H9 (cell line): Measurements from ENCODE around the gene LRIG3. TPM values are rescaled to one million over a fixed set of nuclear protein-coding genes. Genes with fewer than 3 reads are reported as not detected.

Experiments
- DNase-seq: peaks from one replicate; pipeline ENCODE4 v3.0.0-alpha.2; 2017
- H2AFZ ChIP-seq: one replicate; pipeline ENCODE4 v1.6.1; 2013; ENCODE audit warnings: mild to moderate bottlenecking, low read length, control low read depth, moderate library complexity
- H2AK5ac ChIP-seq: 2 replicates; pipeline ENCODE4 v1.6.1; 2013; ENCODE audit warnings: low read length, control low read depth, mixed read lengths; ENCODE audit not compliant: insufficient read length
- H2BK120ac ChIP-seq: one replicate; pipeline ENCODE4 v1.6.1; 2013; ENCODE audit warnings: low read depth, mild to moderate bottlenecking, low read length, control low read depth, inconsistent platforms; ENCODE audit not compliant: poor library complexity, severe bottlenecking
- H2BK12ac ChIP-seq: 2 replicates; pipeline ENCODE4 v1.6.1; 2013; ENCODE audit warnings: low read length, control low read depth, mixed read lengths, low read depth; ENCODE audit not compliant: insufficient read length
- H2BK15ac ChIP-seq: 2 replicates; pipeline ENCODE4 v1.6.1; 2013; ENCODE audit warnings: low read depth, low read length, control low read depth
- H2BK20ac ChIP-seq: one replicate; pipeline ENCODE4 v1.6.1; 2013; ENCODE audit warnings: low read depth, mild to moderate bottlenecking, low read length, control low read depth, inconsistent platforms; ENCODE audit not compliant: poor library complexity, severe bottlenecking
- H2BK5ac ChIP-seq: 2 replicates; pipeline ENCODE4 v1.6.1; 2013; ENCODE audit warnings: low read length, control low read depth, mixed read lengths; ENCODE audit not compliant: insufficient read length
- H3K14ac ChIP-seq: 2 replicates; pipeline ENCODE4 v1.6.1; 2013; ENCODE audit warnings: low read length, control low read depth; ENCODE audit not compliant: insufficient read depth
- H3K18ac ChIP-seq: 2 replicates; pipeline ENCODE4 v1.6.1; 2013; ENCODE audit warnings: low read depth, mild to moderate bottlenecking, mixed read lengths, low read length, control low read depth; ENCODE audit not compliant: insufficient read length
- H3K23ac ChIP-seq: 2 replicates; pipeline ENCODE4 v1.6.1; 2013; ENCODE audit warnings: low read length, control low read depth, mixed read lengths, low read depth; ENCODE audit not compliant: insufficient read length
- H3K23me2 ChIP-seq: 2 replicates; pipeline ENCODE4 v1.6.1; 2013; ENCODE audit warnings: low read depth, mild to moderate bottlenecking, mixed read lengths, low read length, control low read depth; ENCODE audit not compliant: insufficient read length, poor library complexity, severe bottlenecking
- H3K27ac ChIP-seq: 2 replicates; pipeline ENCODE4 v1.5.1; 2013; ENCODE audit warnings: low read length, control low read depth, mixed read lengths, low read depth; ENCODE audit not compliant: insufficient read length
- H3K27me3 ChIP-seq: 2 replicates; pipeline ENCODE4 v1.6.1; 2013; ENCODE audit warnings: low read length, control low read depth, inconsistent platforms; ENCODE audit not compliant: insufficient read depth
- H3K4ac ChIP-seq: 2 replicates; pipeline ENCODE4 v1.6.1; 2013; ENCODE audit warnings: low read depth, mild to moderate bottlenecking, control low read depth, inconsistent platforms, low read length, moderate library complexity
- H3K4me1 ChIP-seq: 2 replicates; pipeline ENCODE4 v1.6.1; 2013; ENCODE audit warnings: low read length, control low read depth, inconsistent platforms; ENCODE audit not compliant: insufficient read depth
- H3K4me2 ChIP-seq: 2 replicates; pipeline ENCODE4 v1.6.1; 2013; ENCODE audit warnings: low read length, control low read depth, mixed read lengths; ENCODE audit not compliant: insufficient read length, insufficient read depth
- H3K56ac ChIP-seq: 2 replicates; pipeline ENCODE4 v1.6.1; 2013; ENCODE audit warnings: low read depth, mild to moderate bottlenecking, mixed read lengths, low read length, control low read depth; ENCODE audit not compliant: insufficient read length
- H3K79me1 ChIP-seq: 2 replicates; pipeline ENCODE4 v1.6.1; 2013; ENCODE audit warnings: low read depth, mild to moderate bottlenecking, moderate library complexity, low read length, control low read depth, inconsistent platforms; ENCODE audit not compliant: insufficient read depth, poor library complexity, severe bottlenecking
- H3K79me2 ChIP-seq: 2 replicates; pipeline ENCODE4 v1.6.1; 2013; ENCODE audit warnings: low read length, control low read depth, inconsistent platforms; ENCODE audit not compliant: insufficient read depth
- H3K9ac ChIP-seq: 2 replicates; pipeline ENCODE4 v1.6.1; 2013; ENCODE audit warnings: low read length, control low read depth, mixed read lengths; ENCODE audit not compliant: insufficient read length; ENCODE audit errors: extremely low read depth
- H3K9me3 ChIP-seq: one replicate; pipeline ENCODE4 v1.6.1; 2013; ENCODE audit warnings: low read depth, low read length, inconsistent platforms; ENCODE audit not compliant: control insufficient read depth
- H3T11ph ChIP-seq: one replicate; pipeline ENCODE4 v1.6.1; 2013; ENCODE audit warnings: mild to moderate bottlenecking, low read length, control low read depth, inconsistent platforms
- H4K20me1 ChIP-seq: one replicate; pipeline ENCODE4 v1.6.1; 2013; ENCODE audit not compliant: control insufficient read depth, insufficient read length, insufficient read depth
- H4K5ac ChIP-seq: 2 replicates; pipeline ENCODE4 v1.6.1; 2013; ENCODE audit warnings: low read depth, mild to moderate bottlenecking, mixed read lengths, low read length, control low read depth; ENCODE audit not compliant: insufficient read length
- H4K8ac ChIP-seq: replicated peaks from 2 replicates; pipeline ENCODE4 v1.6.1; 2013; ENCODE audit warnings: low read length, control low read depth, mixed read lengths, low read depth; ENCODE audit not compliant: insufficient read length
- H4K91ac ChIP-seq: 2 replicates; pipeline ENCODE4 v1.6.1; 2013; ENCODE audit warnings: low read depth, mild to moderate bottlenecking, moderate library complexity, mixed read lengths, low read length, control low read depth; ENCODE audit not compliant: insufficient read length
- H3K27ac Mint-ChIP-seq, 3 experiments: 2 replicates in 2 of 3; 3 replicates in 1 of 3; pipeline ENCODE4 v1.8.0; 2020 to 2021; ENCODE audit warnings: mixed read lengths in 3 of 3, mild to moderate bottlenecking in 1 of 3, moderate library complexity in 1 of 3
- H3K27me3 Mint-ChIP-seq: 2 replicates; pipeline ENCODE4 v1.8.0; 2021; ENCODE audit warnings: low read depth, mild to moderate bottlenecking, moderate library complexity, mixed read lengths
- H3K36me3 Mint-ChIP-seq, 3 experiments: 2 replicates in 2 of 3; 3 replicates in 1 of 3; pipeline ENCODE4 v1.8.0; 2020 to 2021; ENCODE audit warnings: low read depth in 3 of 3, mixed read lengths in 3 of 3; ENCODE audit not compliant: insufficient read depth in 1 of 3
- H3K4me1 Mint-ChIP-seq, 2 experiments: 2 replicates each; pipeline ENCODE4 v1.8.0; 2020; ENCODE audit warnings: mixed read lengths in 2 of 2
- H3K4me3 Mint-ChIP-seq, 2 experiments: 2 replicates in 1 of 2; 3 replicates in 1 of 2; pipeline ENCODE4 v1.8.0; 2020 to 2021; ENCODE audit warnings: mild to moderate bottlenecking in 2 of 2, mixed read lengths in 2 of 2, moderate library complexity in 1 of 2
- H3K9me3 Mint-ChIP-seq, 2 experiments: 2 replicates in 1 of 2; 3 replicates in 1 of 2; pipeline ENCODE4 v1.8.0; 2020; ENCODE audit warnings: mild to moderate bottlenecking in 2 of 2, mixed read lengths in 2 of 2, moderate library complexity in 1 of 2
- WGBS: extraction: QIAGEN DNeasy Blood & Tissue Kit; methylation state at CpG from one replicate; pipeline ENCODE4 v1.1.7; 2013; ENCODE audit warnings: missing lambda C conversion rate, low lambda C conversion rate, mixed read lengths; ENCODE audit not compliant: insufficient read length; ENCODE audit errors: extremely low coverage; 5-methylcytosine and 5-hydroxymethylcytosine counted together
- total RNA-seq: library from RNA; stranded (reverse); gene quantifications from 2 replicates; pipeline ENCODE4 v1.2.1, GENCODE V29; 2021
- TF ChIP-seq, protein P1 (sequence below): fragments of 200-600 bp; sonication (generic); conservative IDR thresholded peaks from 3 replicates; pipeline ENCODE4 v1.8.0; 2021; ENCODE audit warnings: antibody characterized with exemption, mild to moderate bottlenecking

LRIG3 gene
- total RNA-seq, 1 experiment from 2014 or later = 10.9 TPM

GRCh38 chr12:58914457-58914856 lies 5.8 kb downstream of the LRIG3 start:
- Histone ChIP-seq H3K27me3 (peaks cover 2% of the 10 kb centered on the region; the same call in 1 of the 2 replicates), H3K18ac (no peak overlapping the region), H3K4ac (no peak overlapping the region), H2AK5ac (no peak overlapping the region), H3K23me2 (peaks cover 5% of the 10 kb centered on the region), H4K20me1 (no peaks in the 10 kb centered on the region), H3K9me3 (no peaks in the 10 kb centered on the region), H3K56ac (no peak overlapping the region), H4K8ac (no peak overlapping the region), H3K9ac (no peak overlapping the region), H2AFZ (no peak overlapping the region), H2BK5ac (no peak overlapping the region), H3K23ac (no peak overlapping the region), H3K27ac (no peak overlapping the region), H4K91ac (no peak overlapping the region), H2BK15ac (no peak overlapping the region), H2BK12ac (no peak overlapping the region), H2BK120ac (no peak overlapping the region), H3K4me1 (peaks cover 2% of the 10 kb centered on the region; the same call in 1 of the 2 replicates), H3K79me2 (no peaks in the 10 kb centered on the region), H3K14ac (no peak overlapping the region), H3T11ph (no peak overlapping the region), H3K4me2 (no peak overlapping the region), H2BK20ac (no peak overlapping the region), H3K79me1 (no peaks in the 10 kb centered on the region), H4K5ac (no peak overlapping the region)
- Mint-ChIP-seq H3K4me1 (peaks cover 51 to 62% of the 10 kb centered on the region in 2 experiments), H3K27ac (no peak overlapping the region), H3K27me3 (peaks cover 9% of the 10 kb centered on the region), H3K36me3 (peaks cover 16 to 22% (median 19%) of the 10 kb centered on the region in 3 experiments), H3K4me3 (no peak overlapping the region), H3K9me3 (no peaks in the 10 kb centered on the region)
- TF ChIP-seq, protein P1, sequence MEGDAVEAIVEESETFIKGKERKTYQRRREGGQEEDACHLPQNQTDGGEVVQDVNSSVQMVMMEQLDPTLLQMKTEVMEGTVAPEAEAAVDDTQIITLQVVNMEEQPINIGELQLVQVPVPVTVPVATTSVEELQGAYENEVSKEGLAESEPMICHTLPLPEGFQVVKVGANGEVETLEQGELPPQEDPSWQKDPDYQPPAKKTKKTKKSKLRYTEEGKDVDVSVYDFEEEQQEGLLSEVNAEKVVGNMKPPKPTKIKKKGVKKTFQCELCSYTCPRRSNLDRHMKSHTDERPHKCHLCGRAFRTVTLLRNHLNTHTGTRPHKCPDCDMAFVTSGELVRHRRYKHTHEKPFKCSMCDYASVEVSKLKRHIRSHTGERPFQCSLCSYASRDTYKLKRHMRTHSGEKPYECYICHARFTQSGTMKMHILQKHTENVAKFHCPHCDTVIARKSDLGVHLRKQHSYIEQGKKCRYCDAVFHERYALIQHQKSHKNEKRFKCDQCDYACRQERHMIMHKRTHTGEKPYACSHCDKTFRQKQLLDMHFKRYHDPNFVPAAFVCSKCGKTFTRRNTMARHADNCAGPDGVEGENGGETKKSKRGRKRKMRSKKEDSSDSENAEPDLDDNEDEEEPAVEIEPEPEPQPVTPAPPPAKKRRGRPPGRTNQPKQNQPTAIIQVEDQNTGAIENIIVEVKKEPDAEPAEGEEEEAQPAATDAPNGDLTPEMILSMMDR = no peak
- no CpG with 5 or more reads among the region's 2 CpGs for WGBS
- DNase-seq = no peak
